Measurements from ENCODE around the gene IKZF1. TPM values are rescaled to one million over a fixed set of nuclear protein-coding genes. Genes with fewer than 3 reads are reported as not detected.

The IKZF1 gene
- total and polyA plus RNA-seq, 2 of the 13 experiments (the other 11 are each of a cell fraction or from before 2014, with no cell fraction given) = not detected

GRCh38 chr7:50283731-50284130 is 20.8 kb upstream of the IKZF1 start:
- no peak overlapping the region for H3K4me2 ChIP-seq (ENCODE audit: low read depth, low read length)
- H3K79me2 ChIP-seq (ENCODE audit: insufficient read depth, low read length) = no peaks in the 10 kb centered on the region
- no peak overlapping the region for H2AFZ ChIP-seq (ENCODE audit: low read length)
- H3K4me1 ChIP-seq (ENCODE audit: insufficient read depth, low read length) = no peaks in the 10 kb centered on the region
- no peaks in the 10 kb centered on the region for H4K20me1 ChIP-seq (ENCODE audit: insufficient read depth, low read length)
- intact Hi-C loops (cut with micrococcal nuclease; ENCODE audit: unreplicated experiment) (no loop called here), in situ Hi-C loops (cut with HindIII; ENCODE audit: extremely low pct_ligation_motif_present, low pct_unique_long_range_greater_than_20kb) (no loop called here)
- no TSS peak for BruUV-seq (replicated peaks)
- no peak overlapping the region for H3K27ac ChIP-seq (ENCODE audit: extremely low read length, insufficient read depth, low read length)
- no peak overlapping the region for H3K4me3 ChIP-seq (replicated peaks in 1 of 3; ENCODE audit: insufficient read depth in 1 of 3, low read depth in 2 of 3, low read length in 3 of 3)
- FAIRE-seq (no peak), ATAC-seq (no peak), DNase-seq (ENCODE audit: low spot score) (no peak)
- ChIA-PET CTCF (ENCODE audit: low intra/inter-chr PET ratio, low total read pairs) (no interaction called here), POLR2A (no interaction called here)
- WGBS (ENCODE audit: low lambda C conversion rate) = 6% methylated on average over 4 of the region's 4 CpGs
- H3K9me3 ChIP-seq (ENCODE audit: low read length) = no peaks in the 10 kb centered on the region
- no peak for TF ChIP-seq ZFX (CRISPR knock-in tag; IDR thresholded peaks at IDR 0.05; ENCODE audit: low read depth)
- TF ChIP-seq ELF3 (CRISPR knock-in tag; IDR thresholded peaks at IDR 0.05) = no peak
- TF ChIP-seq NFKB2 (CRISPR knock-in tag; IDR thresholded peaks at IDR 0.05; ENCODE audit: borderline replicate concordance) = no peak
- no peak for TF ChIP-seq ADNP (CRISPR knock-in tag; IDR thresholded peaks at IDR 0.05)
- no peak for TF ChIP-seq ZNF883 (CRISPR knock-in tag; IDR thresholded peaks at IDR 0.05; ENCODE audit: not compliant biosample characterization)
- TF ChIP-seq MED13 (CRISPR knock-in tag; IDR thresholded peaks at IDR 0.05) = no peak
- no peak for TF ChIP-seq ZBED4 (CRISPR knock-in tag; IDR thresholded peaks at IDR 0.05; ENCODE audit: borderline replicate concordance)
- 0 out of 5 replicates have a peak, but pooled peaks cover 0 to 2% of the 10 kb centered on the region in 2 experiments for H3K27me3 ChIP-seq (ENCODE audit: control insufficient read depth in 1 of 2, insufficient read depth in 2 of 2, low read length in 2 of 2)
- H3K9ac ChIP-seq (ENCODE audit: insufficient read depth, low read depth, low read length) = no peak overlapping the region
- no peaks in the 10 kb centered on the region for H3K36me3 ChIP-seq (replicated peaks in 1 of 2; ENCODE audit: control insufficient read depth in 1 of 2, insufficient read depth in 2 of 2, low read length in 2 of 2)
